GM23338 (cell line): ENCODE measurements around the gene CCDC3. TPM values are rescaled to one million over a fixed set of nuclear protein-coding genes. Genes with fewer than 3 reads are reported as not detected.

Source experiments
- ATAC-seq: fragments of 200-7000 bp; cut with Tn5 transposase; 3 replicates; pipeline ENCODE4 v1.9.1; 2020
- DNase-seq: peaks from one replicate; pipeline ENCODE4 v3.0.0-alpha.2; 2015; ENCODE audit warnings: low spot score
- H2AFZ ChIP-seq: fragments of 200-600 bp; sonication (generic); 2 replicates; pipeline ENCODE4 v1.8.0; 2016; ENCODE audit warnings: antibody characterized with exemption, mild to moderate bottlenecking, moderate library complexity
- H3F3A ChIP-seq: fragments of 200-600 bp; sonication (generic); replicated peaks from 2 replicates; pipeline ENCODE4 v1.8.0; 2017; ENCODE audit warnings: antibody characterized with exemption, mixed run types, low read depth
- H3K27ac ChIP-seq: fragments of 200-600 bp; sonication (generic); 2 replicates; pipeline ENCODE4 v1.6.1; 2016; ENCODE audit warnings: low read depth
- H3K27me3 ChIP-seq: fragments of 200-600 bp; sonication (generic); 2 replicates; pipeline ENCODE4 v1.8.0; 2016; ENCODE audit warnings: mild to moderate bottlenecking, mixed run types, moderate library complexity; ENCODE audit not compliant: insufficient read depth
- H3K36me3 ChIP-seq: fragments of 200-600 bp; sonication (generic); 2 replicates; pipeline ENCODE4 v1.8.0; 2016; ENCODE audit warnings: mild to moderate bottlenecking; ENCODE audit not compliant: insufficient read depth
- H3K4me1 ChIP-seq: fragments of 200-600 bp; sonication (generic); 2 replicates; pipeline ENCODE4 v1.8.0; 2016; ENCODE audit warnings: mild to moderate bottlenecking, moderate library complexity; ENCODE audit not compliant: insufficient read depth
- H3K4me2 ChIP-seq: fragments of 200-600 bp; sonication (generic); 2 replicates; pipeline ENCODE4 v1.7.1; 2017; ENCODE audit warnings: mixed run types
- H3K4me3 ChIP-seq: fragments of 200-600 bp; sonication (generic); 2 replicates; pipeline ENCODE4 v1.6.1; 2016; ENCODE audit warnings: mixed run types
- H3K79me2 ChIP-seq: fragments of 200-600 bp; sonication (generic); replicated peaks from 2 replicates; pipeline ENCODE4 v1.8.0; 2017; ENCODE audit warnings: mild to moderate bottlenecking; ENCODE audit not compliant: insufficient read depth
- H3K9me2 ChIP-seq: fragments of 200-600 bp; sonication (generic); 2 replicates; pipeline ENCODE4 v1.8.0; 2017; ENCODE audit not compliant: insufficient read depth
- H4K20me1 ChIP-seq: fragments of 200-600 bp; sonication (generic); replicated peaks from 2 replicates; pipeline ENCODE4 v1.8.0; 2017; ENCODE audit warnings: mild to moderate bottlenecking; ENCODE audit not compliant: insufficient read depth
- H3K27ac Mint-ChIP-seq: 2 replicates; pipeline ENCODE4 v1.8.0; 2020; ENCODE audit warnings: inconsistent platforms, mild to moderate bottlenecking, moderate library complexity, mixed read lengths
- H3K27me3 Mint-ChIP-seq: 3 replicates; pipeline ENCODE4 v1.8.0; 2022; ENCODE audit warnings: low read depth, mild to moderate bottlenecking, moderate library complexity, mixed read lengths, inconsistent platforms; ENCODE audit not compliant: insufficient read depth, poor library complexity
- H3K36me3 Mint-ChIP-seq: 3 replicates; pipeline ENCODE4 v1.8.0; 2021; ENCODE audit warnings: low read depth, mild to moderate bottlenecking, inconsistent platforms, moderate library complexity, mixed read lengths
- H3K4me1 Mint-ChIP-seq: 3 replicates; pipeline ENCODE4 v1.8.0; 2020; ENCODE audit warnings: mild to moderate bottlenecking, inconsistent platforms, mixed read lengths
- H3K4me3 Mint-ChIP-seq: 3 replicates; pipeline ENCODE4 v1.8.0; 2021; ENCODE audit warnings: moderate library complexity, mild to moderate bottlenecking, inconsistent platforms, mixed read lengths
- H3K9me3 Mint-ChIP-seq: 3 replicates; pipeline ENCODE4 v1.8.0; 2020; ENCODE audit warnings: moderate library complexity, mild to moderate bottlenecking, inconsistent platforms, mixed read lengths
- CREB1 ChIP-seq: fragments of 250-450 bp; sonication (Bioruptor Pico); IDR thresholded peaks from 2 replicates; pipeline ENCODE4 v1.5.0; 2020; ENCODE audit warnings: low read depth, mild to moderate bottlenecking, moderate library complexity
- CTCF ChIP-seq, 2 experiments: fragments of 200-600 bp in 1 of 2; sonication (generic) in 1 of 2; conservative IDR thresholded peaks; 2 replicates each; pipeline versions ENCODE4 v1.5.1 to v1.6.1; 2016 to 2017; ENCODE audit warnings: antibody characterized with exemption in 2 of 2, low read depth in 2 of 2, mild to moderate bottlenecking in 2 of 2, moderate library complexity in 1 of 2
- ETS1 ChIP-seq: IDR thresholded peaks from 2 replicates; pipeline ENCODE4 v1.6.1; 2016; ENCODE audit warnings: antibody characterized with exemption
- EZH2 ChIP-seq: fragments of 200-600 bp; sonication (generic); IDR thresholded peaks from one replicate; pipeline ENCODE4 v1.8.0; 2017; ENCODE audit warnings: antibody characterized with exemption, mild to moderate bottlenecking, low read depth; ENCODE audit not compliant: unreplicated experiment
- EZH2phosphoT487 ChIP-seq: fragments of 200-600 bp; sonication (generic); IDR thresholded peaks from one replicate; pipeline ENCODE4 v1.8.1; 2018; ENCODE audit warnings: antibody characterized with exemption; ENCODE audit not compliant: unreplicated experiment
- JUNB ChIP-seq: IDR thresholded peaks from one replicate; pipeline ENCODE4 v1.6.1; 2016; ENCODE audit warnings: antibody characterized with exemption; ENCODE audit not compliant: unreplicated experiment
- NANOG ChIP-seq: IDR thresholded peaks from 2 replicates; pipeline ENCODE4 v1.6.1; 2016; ENCODE audit warnings: antibody characterized with exemption, borderline replicate concordance
- POLR2AphosphoS5 ChIP-seq: IDR thresholded peaks from 2 replicates; pipeline ENCODE4 v1.6.1; 2016; ENCODE audit warnings: antibody characterized with exemption, low read depth
- REST ChIP-seq: IDR thresholded peaks from one replicate; pipeline ENCODE4 v1.6.1; 2018; ENCODE audit warnings: antibody characterized with exemption; ENCODE audit not compliant: unreplicated experiment
- STAT1 ChIP-seq: IDR thresholded peaks from one replicate; pipeline ENCODE4 v1.6.1; 2016; ENCODE audit warnings: antibody characterized with exemption; ENCODE audit not compliant: unreplicated experiment
- ZNF114 ChIP-seq: fragments of 250-450 bp; sonication (Bioruptor Pico); IDR thresholded peaks from 2 replicates; pipeline ENCODE4 v1.5.0; 2020; ENCODE audit warnings: mild to moderate bottlenecking, moderate library complexity
- ZNF331 ChIP-seq: fragments of 250-450 bp; sonication (Bioruptor Pico); IDR thresholded peaks from 2 replicates; pipeline ENCODE4 v1.5.0; 2020; ENCODE audit warnings: low read depth, mild to moderate bottlenecking, moderate library complexity
- ZNF462 ChIP-seq: fragments of 250-450 bp; sonication (Bioruptor Pico); IDR thresholded peaks from 2 replicates; pipeline ENCODE4 v1.5.0; 2020; ENCODE audit warnings: mild to moderate bottlenecking, moderate library complexity
- polyA plus RNA-seq: library from polyadenylated mRNA; unstranded; fragments of >200 nt; fragmentation: Nextera tagmentation; extraction: Ambion mirVana; gene quantifications from 2 replicates; pipeline ENCODE4 v1.2.1, GENCODE V29; 2016
- total RNA-seq: library from RNA; depleted of rRNA; stranded (reverse); fragments of >200 nt; shearing (Covaris generic); gene quantifications from 2 replicates; pipeline ENCODE4 v1.2.3, GENCODE V29; 2014

Gene CCDC3
- total and polyA plus RNA-seq, 2 experiments from 2014 or later, result 1.4 to 5.2 TPM

GRCh38 chr10:12978891-12979290 lies 22.6 kb downstream of the CCDC3 start:
- Histone ChIP-seq H3F3A (no peaks in the 10 kb centered on the region), H3K27me3 (no peaks in the 10 kb centered on the region), H3K4me1 (no peaks in the 10 kb centered on the region), H3K4me3 (no peak overlapping the region), H3K27ac (no peak overlapping the region), H3K79me2 (no peaks in the 10 kb centered on the region), H4K20me1 (no peaks in the 10 kb centered on the region), H3K36me3 (no peaks in the 10 kb centered on the region), H3K4me2 (no peak overlapping the region), H3K9me2 (no peaks in the 10 kb centered on the region), H2AFZ (no peak overlapping the region)
- H3K4me3 Mint-ChIP-seq, result no peak overlapping the region
- ATAC-seq, result no peak
- no peaks in the 10 kb centered on the region; the same call in 2 of the 3 replicates for H3K4me1 Mint-ChIP-seq
- TF ChIP-seq POLR2AphosphoS5 (no peak), ZNF462 (CRISPR knock-in tag) (no peak), CREB1 (CRISPR knock-in tag) (no peak), ZNF331 (CRISPR knock-in tag) (no peak), ETS1 (no peak), JUNB (no peak), CTCF (conservative IDR thresholded peaks at IDR 0.05; ENCODE audit: low read depth in 2 of 2) (no peak), REST (no peak), EZH2 (no peak), EZH2phosphoT487 (no peak), ZNF114 (CRISPR knock-in tag) (no peak), STAT1 (no peak), NANOG (no peak)
- H3K36me3 Mint-ChIP-seq, result no peaks in the 10 kb centered on the region
- H3K9me3 Mint-ChIP-seq, result no peaks in the 10 kb centered on the region
- H3K27me3 Mint-ChIP-seq, result peaks cover 7% of the 10 kb centered on the region
- no peak overlapping the region for H3K27ac Mint-ChIP-seq
- no peak for DNase-seq
